Germinal center (tissue), 1 donor: ENCODE measurements around the gene SCGB1D4.
"Not testable (repeated sequence)": the region's sequence is repeated elsewhere in the genome, so short reads cannot be mapped to it uniquely, and the experiment has no call there.

Source experiments
- DNase-seq: peaks from one replicate; pipeline ENCODE4 v3.0.0; 2012; ENCODE audit warnings: mixed read lengths, low spot score

The SCGB1D4 gene

DNA sequence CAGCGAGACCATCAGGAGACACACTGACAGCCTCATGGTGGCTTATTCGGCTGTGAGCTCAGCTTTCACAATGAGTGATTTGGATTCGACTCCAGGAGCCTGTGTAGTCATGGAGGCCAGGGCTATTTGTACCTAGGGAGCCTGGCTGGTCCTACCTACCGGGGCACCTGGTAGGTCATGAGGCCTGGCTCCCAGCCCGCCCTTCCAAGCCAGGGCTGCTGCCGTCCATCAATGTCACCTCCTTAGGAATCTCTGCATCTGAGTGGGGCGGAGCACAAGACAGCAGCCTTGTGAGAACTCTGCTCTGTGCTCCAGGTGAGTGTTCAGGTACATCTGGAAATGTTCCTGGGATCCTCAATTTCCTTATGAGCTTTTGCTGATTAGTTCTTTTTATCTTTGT, at the start of gene SCGB1D4:
SCGB1D4 (minus strand) TSS at position 101 of the 400 bp plus-strand sequence; CDS start at position 36, 65 bp downstream.
- DNase-seq, result no peak

GRCh38 chr11:62345861-62346260, 47.0 kb upstream of the SCGB1D4 start:
- DNase-seq, result no peak

DNA sequence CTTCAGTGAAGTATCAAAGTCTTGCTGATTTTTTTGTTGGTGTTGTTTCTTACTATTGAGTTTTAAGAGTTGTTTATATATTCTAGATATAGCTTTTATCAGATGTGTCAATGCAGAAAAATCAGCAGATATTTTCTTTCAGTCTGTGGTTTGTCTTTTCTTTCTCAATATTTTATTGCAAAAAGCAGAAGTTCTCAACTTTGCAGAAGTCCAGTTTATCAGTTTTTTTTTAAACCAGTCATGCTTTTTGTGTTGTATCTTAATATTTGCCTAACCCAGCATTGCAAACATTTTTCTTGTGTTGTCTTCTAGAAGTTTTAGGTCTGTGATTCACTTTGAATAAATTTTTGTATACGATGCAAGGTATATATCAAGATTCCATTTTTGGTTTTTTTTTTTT, 45.3 kb upstream of the SCGB1D4 start:
- DNase-seq, result no peak

DNA sequence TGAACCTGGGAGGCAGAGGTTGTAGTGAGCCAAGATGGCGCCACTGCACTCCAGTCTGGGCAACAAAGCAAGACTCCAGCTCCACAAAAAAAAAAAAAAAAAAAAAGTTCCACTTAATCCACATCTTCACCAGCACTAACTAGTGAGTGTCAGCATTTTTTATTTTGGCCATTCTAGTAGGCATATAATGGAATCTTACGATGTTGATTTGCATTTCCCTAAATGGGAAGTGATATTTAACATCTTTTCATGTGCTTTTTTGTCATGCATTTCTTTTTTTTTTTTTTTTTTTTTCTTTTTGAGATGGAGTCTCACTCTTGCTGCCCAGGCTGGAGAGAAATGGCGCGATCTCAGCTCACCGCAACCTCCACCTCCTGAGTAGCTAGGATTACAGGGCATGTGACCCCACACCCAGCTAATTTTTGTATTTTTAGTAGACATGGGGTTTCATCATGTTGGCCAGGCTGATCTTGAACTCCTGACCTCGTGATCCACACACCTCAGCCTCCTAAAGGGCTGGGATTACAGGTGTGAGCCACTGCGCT, 44.8 kb upstream of the SCGB1D4 start:
- DNase-seq, result not testable (repeated sequence)

- DNase-seq, result no peak
Measured at GRCh38 chr11:62341588-62341987, 42.7 kb upstream of the SCGB1D4 start.

DNA sequence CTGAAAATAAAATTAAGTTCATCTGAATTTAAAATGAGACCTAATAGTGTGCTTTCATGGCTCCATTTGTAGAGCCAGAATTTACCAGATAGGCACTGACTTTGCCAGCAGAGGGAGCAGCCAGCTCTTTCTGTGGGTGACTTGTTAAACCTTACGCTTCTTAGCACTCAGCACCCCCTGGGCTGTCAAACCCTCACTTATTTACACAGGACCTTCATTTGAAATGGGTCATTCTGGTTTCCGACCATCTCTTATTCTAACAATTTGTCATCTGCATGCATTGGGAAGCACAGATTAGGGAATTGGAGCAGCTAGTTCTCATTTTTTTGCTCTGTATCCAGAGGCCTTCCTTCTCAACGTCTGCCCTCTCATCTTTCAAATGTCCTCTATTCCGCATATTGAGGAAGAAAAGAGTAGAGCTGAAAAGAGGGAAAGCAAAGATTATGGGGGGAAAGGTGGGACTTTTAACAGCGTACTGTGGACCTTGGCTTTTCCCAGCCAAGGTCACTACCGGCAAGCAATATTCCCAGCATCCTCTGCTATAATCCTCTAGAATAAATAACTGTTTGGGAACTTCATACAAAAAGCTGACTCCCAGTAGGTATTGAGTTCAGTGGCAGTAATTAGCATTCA, 41.5 kb upstream of the SCGB1D4 start:
- peak; percentile 35 for DNase-seq

DNA sequence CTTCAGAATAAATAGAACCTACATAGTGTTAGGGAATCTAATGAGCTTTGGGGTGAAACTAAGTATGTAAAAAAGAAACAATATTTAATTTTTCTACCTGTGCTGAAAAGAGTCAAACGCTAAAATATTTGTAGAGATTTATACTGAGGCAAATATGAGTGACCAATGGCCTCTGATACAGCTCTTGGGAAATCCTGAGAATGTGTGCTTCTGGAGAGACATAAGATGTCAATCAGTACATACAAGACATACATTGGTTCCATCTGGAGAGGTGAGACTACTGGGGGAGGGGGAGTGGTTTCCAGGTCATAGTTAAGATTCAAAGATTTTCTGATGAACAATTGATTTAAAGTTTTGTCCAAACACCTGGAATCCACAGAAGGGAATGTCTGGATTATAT, 39.3 kb upstream of the SCGB1D4 start:
- DNase-seq, result no peak

GRCh38 chr11:62337303-62338181, 38.7 kb upstream of the SCGB1D4 start, which contains the start of gene ASRGL1:
TSS of gene ASRGL1 (plus strand) at chr11:62337448. CDS start at chr11:62337978, 530 bp downstream.
- DNase-seq, result peak; percentile 86

- not testable (repeated sequence) for DNase-seq
Measured at GRCh38 chr11:62336949-62337302, 38.1 kb upstream of the SCGB1D4 start.

- no peak for DNase-seq
Measured at GRCh38 chr11:62333768-62334167, 34.9 kb upstream of the SCGB1D4 start.

- not testable (repeated sequence) for DNase-seq
Measured at GRCh38 chr11:62331264-62331663, 32.4 kb upstream of the SCGB1D4 start.

- not testable (repeated sequence) for DNase-seq
Measured at GRCh38 chr11:62327541-62327940, 28.7 kb upstream of the SCGB1D4 start.

DNA sequence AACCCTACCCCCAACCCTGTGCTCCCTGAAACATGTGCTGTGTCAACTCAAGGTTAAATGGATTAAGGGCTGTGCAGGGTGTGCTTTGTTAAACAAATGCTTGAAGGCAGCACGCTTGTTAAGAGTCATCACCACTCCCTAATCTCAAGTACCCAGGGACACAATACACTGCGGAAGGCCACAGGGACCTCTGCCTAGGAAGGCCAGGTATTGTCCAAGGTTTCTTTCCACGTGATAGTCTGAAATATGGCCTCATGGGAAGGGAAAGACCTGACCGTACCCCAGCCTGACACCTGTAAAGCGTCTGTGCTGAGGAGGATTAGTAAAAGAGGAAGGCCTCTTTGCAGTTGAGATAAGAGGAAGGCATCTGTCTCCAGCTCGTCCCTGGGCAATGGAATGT, 27.8 kb upstream of the SCGB1D4 start:
- DNase-seq, result not testable (repeated sequence)

DNA sequence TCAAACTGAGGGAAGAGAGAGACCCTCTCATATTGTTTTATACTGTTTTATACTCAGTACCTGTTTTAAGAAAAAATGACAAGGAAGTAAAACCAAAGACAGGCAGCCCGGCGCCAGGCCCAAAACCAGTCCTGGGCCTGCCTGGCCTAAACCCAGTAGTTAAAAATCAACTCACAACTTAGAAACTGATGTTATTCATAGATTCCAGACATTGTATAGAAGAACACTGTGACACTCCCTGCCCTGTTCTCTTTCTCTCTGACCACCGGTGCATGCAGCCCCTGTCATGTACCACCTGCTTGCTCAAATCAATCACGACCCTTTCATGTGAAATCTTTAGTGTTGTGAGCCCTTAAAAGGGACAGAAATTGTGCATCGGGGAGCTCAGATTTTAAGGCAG, 26.9 kb upstream of the SCGB1D4 start:
- DNase-seq, result not testable (repeated sequence)

GRCh38 chr11:62324731-62325556, 26.1 kb upstream of the SCGB1D4 start:
- DNase-seq, result peak; percentile 50

- DNase-seq, result no peak
Measured at GRCh38 chr11:62322524-62322923, 23.6 kb upstream of the SCGB1D4 start.

- no peak for DNase-seq
Measured at GRCh38 chr11:62315431-62315830, 16.6 kb upstream of the SCGB1D4 start.

DNA sequence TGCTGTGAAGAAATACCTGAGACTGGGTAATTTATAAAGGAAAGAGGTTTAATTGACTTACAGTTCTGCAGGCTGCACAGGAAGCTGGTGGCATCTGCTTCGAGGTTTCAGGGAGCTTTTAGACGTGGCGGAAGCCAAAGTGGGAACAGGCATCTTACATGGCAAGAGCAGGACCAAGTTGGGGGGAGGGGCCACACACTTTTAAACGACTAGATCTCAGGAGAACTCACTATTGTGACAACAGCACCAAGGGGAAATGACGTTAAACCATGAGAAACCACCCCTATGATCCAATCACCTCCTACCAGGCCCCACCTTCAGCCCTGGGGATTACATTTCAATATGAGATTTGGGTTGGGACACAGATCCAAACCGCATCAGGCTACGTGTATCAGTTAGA, 11.1 kb upstream of the SCGB1D4 start:
- no peak for DNase-seq

- no peak for DNase-seq
Measured at GRCh38 chr11:62307950-62308349, 9.1 kb upstream of the SCGB1D4 start.

GRCh38 chr11:62306227-62306626, 7.4 kb upstream of the SCGB1D4 start:
- DNase-seq, result no peak

DNA sequence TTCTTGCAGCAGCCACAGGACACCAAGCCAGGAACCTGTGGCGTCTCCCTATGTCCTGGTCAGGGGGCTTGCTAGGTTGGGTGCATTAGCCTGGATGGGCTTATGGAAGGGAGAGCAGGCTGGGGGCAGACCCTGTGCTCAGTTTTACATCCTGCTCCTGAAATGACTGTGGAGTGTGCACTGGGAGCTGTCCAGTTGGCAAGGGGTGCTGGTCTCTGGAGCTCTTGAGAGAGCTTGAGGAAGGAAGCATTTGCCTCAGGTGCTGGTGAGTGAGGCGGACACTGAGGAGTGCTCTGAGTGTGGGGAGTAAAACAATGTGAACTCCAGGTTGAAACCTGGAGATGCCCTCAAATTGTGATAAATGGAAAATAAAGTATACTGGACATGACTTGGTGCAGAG, 3.4 kb downstream of the SCGB1D4 start:
- DNase-seq, result no peak

DNA sequence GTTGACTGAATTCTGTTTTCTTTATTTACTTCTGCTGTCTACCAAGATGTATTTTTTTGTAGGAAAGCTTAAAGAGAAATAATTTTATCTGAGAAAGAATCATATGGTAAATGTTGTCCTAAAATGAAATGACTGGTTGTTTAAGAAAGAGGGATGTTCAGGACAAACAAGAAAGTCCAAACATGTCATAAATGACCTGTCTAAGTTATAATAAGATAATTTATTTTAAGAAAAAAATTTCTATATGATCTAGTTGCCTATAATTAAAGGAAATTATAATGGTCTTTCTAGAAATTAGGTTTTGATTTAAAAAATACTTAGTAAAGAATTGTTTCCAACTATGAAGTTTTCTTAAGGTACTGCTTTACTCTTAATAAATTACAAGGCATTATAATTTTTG, 18.4 kb downstream of the SCGB1D4 start:
- DNase-seq, result no peak
